Jurkat, Clone E6-1 (cell line): ENCODE measurements around the gene RIC8A.

Experiments used
- DNase-seq: peaks from one replicate; pipeline ENCODE4 v3.0.0-alpha.2; 2011; ENCODE audit warnings: low read depth, low spot score
- H3K4me3 ChIP-seq: 2 replicates; pipeline ENCODE4 v1.5.1; 2011; ENCODE audit warnings: mild to moderate bottlenecking, low read length, control low read depth, moderate library complexity

Gene RIC8A

DNA sequence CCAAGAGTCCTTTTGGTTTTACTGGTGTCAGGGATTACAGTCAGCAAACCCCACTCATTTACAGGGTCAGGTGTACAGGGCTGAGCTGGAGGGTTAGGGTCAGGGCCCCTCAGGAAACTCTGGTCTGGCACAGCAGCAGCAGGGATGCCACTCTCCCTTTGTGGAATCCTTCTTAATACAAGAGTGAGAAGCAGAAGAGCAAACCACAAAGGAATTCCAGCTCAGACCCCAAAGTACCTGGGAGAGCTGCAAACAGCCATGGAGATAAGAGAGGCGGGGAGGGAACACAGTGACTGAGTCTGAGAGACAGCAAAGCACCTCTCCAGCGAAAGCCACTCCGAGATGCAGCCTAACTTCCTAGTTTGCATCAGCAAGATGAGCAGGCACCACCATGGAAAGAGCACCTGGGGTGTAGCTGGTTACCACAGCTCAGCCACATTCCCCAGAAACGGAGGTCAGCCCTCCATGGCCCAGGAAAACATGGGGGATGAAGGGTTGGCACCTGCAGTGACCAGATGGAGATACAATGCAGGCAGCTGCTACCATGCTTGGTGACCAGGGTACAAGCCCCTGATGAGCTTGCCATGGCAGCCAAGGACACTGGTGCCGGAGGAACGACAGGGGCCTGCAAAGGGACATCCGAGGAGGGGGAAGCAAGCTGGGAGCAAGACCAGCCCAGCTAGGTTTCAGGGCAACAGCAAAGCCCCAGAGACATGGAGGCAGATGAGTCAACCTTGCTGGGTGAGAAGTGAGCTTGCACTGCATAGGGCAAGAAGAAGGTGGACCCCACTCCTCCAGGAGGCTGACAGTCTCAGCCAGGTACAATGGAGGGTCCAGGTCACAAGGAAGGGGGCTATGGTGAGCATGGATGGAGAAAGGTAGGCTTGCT, 4.2 kb upstream of the RIC8A start:
- no peak for DNase-seq
- no peak overlapping the region for H3K4me3 ChIP-seq

- DNase-seq: no peak
Measured at GRCh38 chr11:203945-204586, 3.4 kb upstream of the RIC8A start.

DNA sequence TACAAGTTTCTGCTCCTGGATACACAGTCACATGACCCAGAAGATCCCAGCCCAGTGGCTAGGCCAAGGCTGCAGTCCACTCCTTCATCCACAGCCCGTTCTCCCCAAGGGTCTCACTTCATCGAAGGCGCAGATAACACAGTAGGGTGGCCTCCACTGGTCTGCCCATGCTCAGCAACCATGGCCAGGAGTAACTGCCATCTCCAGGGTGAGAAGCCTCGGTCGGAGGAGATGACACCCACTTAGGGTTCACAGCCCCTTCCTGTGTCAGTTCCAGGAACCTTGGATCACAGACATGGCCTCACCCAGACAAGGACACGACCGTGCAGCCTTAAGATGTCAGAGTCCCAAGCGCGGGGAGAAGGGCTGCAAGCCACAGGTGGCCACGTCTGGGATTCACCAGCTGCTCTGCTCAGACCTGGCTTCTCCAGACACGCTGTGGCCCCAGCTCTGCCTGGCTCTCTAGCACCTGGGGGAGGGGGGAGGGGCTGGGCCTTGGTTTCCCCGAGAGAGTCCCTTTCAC, 2.9 kb upstream of the RIC8A start:
- DNase-seq: no peak
- H3K4me3 ChIP-seq: no peak overlapping the region

More at GRCh38 chr11:203945-204586, 3.4 kb upstream of the RIC8A start:
- H3K4me3 ChIP-seq: no peak overlapping the region

GRCh38 chr11:205221-206001, 2.1 kb upstream of the RIC8A start:
- no peak overlapping the region for H3K4me3 ChIP-seq
- no peak for DNase-seq

DNA sequence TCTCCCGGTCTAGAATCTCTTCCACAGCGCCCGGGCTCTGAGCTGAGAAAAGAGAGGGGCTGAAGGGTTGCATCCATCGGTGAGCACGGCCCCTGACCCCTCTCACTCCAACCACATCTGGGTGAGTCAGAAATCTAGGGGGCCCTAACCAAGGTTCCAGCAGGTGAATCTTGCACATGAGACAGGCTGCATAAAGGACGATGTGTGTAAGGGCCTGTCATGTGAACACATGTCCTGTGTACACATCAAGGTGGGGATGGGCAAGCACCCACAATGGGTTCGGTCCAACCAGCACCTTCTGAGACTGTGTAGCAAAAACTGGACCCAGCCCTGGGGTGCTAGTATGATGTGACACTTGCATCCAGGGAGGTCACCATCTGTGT, 1.5 kb upstream of the RIC8A start:
- DNase-seq: no peak
- H3K4me3 ChIP-seq: peak overlapping the region; percentile 77

- peak overlapping the region; percentile 77 for H3K4me3 ChIP-seq
- DNase-seq: no peak
Measured at GRCh38 chr11:206526-207207, 841 bp upstream of the RIC8A start.

GRCh38 chr11:207863-208180, 314 bp downstream of the RIC8A start:
- no peak for DNase-seq
- H3K4me3 ChIP-seq: peak overlapping the region; percentile 99

DNA sequence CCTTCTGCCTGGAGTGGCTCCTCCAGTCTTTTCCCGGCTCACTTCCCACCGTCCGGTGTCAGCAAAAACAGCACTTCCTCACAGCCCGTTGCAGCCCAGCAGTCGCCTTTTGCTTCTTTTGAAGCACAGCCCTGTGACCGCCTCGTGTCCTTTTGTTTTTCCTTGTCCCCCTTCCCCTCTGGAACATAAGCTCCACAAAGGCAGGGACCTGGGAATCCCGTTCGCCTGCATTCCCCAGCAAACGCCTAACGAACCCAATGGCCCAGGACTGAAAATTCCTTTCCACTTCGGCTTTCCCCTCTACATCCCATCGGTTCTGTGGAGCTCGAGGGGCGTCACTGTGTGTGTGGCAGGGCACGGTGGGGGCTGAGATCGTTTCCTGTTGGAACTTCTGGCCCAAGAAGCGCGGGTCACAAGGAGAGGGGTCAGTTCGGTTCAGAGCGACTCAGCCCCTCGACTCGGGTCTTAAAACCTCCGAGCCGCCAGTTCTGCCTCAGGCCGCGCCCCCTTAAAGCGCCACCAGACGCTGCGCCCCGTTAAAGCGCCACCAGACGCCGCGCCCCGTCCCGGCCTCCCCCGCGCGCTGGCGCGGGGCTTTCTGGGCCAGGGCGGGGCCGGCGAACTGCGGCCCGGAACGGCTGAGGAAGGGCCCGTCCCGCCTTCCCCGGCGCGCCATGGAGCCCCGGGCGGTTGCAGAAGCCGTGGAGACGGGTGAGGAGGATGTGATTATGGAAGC, 841 bp downstream of the RIC8A start:
- peak; percentile 66 for DNase-seq
- H3K4me3 ChIP-seq: peak overlapping the region; percentile 99

DNA sequence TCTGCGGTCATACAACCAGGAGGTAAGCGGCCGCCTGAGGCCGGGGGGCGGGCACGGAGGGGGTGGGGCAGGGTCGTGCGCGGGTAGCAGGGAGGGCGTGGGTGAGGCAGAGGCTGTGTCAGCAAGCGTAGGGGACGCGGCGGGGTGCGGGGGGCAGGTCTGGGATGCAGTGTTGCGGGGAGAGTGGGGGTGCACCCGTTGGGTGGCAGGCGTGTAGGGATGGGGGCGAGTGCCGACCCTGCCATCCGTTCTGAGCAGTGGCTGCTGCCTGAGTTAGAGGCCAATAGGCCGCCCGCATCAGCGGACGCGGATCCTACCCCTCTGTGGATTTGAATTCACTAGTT, 1.4 kb downstream of the RIC8A start:
- DNase-seq: no peak
- peak overlapping the region; percentile 99 for H3K4me3 ChIP-seq

DNA sequence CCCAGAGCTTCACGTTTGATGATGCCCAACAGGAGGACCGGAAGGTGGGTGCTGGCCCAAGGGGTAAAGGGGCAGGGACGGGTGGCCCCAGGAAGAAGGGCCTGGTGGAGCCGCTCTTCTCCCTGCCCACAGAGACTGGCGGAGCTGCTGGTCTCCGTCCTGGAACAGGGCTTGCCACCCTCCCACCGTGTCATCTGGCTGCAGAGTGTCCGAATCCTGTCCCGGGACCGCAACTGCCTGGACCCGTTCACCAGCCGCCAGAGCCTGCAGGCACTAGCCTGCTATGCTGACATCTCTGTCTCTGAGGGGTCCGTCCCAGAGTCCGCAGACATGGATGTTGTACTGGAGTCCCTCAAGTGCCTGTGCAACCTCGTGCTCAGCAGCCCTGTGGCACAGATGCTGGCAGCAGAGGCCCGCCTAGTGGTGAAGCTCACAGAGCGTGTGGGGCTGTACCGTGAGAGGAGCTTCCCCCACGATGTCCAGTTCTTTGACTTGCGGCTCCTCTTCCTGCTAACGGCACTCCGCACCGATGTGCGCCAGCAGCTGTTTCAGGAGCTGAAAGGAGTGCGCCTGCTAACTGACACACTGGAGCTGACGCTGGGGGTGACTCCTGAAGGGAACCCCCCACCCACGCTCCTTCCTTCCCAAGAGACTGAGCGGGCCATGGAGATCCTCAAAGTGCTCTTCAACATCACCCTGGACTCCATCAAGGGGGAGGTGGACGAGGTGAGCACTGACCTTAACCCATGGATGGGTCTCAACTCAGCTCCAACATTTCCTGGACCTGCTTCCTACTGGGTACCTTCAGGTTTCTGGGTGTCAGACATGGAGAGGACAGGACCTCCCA, 2.0 kb downstream of the RIC8A start:
- no peak for DNase-seq
- peak overlapping the region; percentile 99 for H3K4me3 ChIP-seq

DNA sequence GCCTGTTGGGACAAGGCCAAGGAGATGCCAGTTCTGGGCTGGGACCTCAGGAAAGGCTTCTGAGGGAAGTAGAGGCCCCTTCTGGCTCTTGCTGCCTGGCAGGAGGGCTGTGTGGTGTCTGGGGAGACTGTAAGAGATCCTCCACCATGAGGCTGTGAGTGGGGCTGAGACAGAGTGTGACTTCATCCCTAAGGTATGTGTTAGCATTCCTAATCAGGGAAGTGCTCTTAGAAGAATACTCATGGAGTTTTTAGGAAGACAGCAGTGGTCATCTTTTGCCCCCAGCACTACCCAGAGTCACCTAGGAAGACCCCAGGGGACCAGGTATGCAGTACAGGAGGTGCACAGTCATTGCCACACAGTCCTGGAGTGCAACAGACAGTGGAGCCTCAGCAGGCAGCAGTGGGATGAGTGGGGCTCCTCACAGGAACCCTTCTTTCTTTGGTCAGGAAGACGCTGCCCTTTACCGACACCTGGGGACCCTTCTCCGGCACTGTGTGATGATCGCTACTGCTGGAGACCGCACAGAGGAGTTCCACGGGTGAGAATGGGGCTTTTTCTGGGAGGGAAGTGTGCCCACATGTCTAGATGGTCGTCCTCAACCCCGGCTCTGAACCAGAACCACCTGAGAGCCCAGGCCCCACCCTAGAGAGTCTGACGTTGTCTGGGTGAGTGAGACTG, 2.8 kb downstream of the RIC8A start:
- H3K4me3 ChIP-seq: no peak overlapping the region
- DNase-seq: no peak

DNA sequence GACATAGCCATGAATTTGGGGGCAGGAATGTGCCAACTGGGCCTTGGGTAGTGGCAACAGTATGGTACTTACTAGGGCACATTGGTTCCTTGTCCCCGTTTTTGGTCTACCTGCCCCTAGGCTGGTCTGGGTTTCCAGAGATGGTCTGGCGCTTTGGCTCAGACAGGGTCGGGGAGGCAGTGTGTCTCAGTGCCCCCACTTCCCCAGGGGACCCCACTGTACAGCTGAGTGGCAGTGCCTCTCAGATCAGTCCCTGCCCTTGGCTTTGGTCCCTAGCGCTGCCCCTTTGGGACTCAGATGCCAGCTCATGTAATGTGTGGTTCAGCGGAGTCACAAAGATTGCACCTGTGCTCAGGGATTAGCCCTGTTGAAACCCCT, 3.3 kb downstream of the RIC8A start:
- DNase-seq: no peak
- H3K4me3 ChIP-seq: no peak overlapping the region

GRCh38 chr11:211295-211694, 3.8 kb downstream of the RIC8A start:
- DNase-seq: no peak
- H3K4me3 ChIP-seq: no peak overlapping the region

DNA sequence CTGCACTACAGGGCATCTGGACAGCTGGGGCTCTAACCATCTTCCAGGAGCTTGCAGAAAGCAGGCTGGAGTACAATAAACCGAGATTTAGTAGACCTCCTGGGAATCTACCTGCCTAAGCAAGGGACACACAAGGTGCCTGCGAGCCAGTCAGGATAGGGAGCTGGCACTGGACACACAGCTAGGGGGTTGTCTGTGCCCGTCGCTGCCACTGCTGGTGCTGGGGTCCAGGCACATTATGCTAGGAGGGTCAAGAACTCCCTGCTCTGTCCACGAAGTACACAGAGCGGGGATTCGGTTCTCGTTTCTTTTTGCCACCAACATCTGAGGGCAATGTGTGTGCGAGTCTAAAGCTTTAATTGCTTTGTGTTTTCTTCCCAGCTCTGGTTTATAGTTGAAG, 4.2 kb downstream of the RIC8A start:
- DNase-seq: no peak
- H3K4me3 ChIP-seq: no peak overlapping the region

DNA sequence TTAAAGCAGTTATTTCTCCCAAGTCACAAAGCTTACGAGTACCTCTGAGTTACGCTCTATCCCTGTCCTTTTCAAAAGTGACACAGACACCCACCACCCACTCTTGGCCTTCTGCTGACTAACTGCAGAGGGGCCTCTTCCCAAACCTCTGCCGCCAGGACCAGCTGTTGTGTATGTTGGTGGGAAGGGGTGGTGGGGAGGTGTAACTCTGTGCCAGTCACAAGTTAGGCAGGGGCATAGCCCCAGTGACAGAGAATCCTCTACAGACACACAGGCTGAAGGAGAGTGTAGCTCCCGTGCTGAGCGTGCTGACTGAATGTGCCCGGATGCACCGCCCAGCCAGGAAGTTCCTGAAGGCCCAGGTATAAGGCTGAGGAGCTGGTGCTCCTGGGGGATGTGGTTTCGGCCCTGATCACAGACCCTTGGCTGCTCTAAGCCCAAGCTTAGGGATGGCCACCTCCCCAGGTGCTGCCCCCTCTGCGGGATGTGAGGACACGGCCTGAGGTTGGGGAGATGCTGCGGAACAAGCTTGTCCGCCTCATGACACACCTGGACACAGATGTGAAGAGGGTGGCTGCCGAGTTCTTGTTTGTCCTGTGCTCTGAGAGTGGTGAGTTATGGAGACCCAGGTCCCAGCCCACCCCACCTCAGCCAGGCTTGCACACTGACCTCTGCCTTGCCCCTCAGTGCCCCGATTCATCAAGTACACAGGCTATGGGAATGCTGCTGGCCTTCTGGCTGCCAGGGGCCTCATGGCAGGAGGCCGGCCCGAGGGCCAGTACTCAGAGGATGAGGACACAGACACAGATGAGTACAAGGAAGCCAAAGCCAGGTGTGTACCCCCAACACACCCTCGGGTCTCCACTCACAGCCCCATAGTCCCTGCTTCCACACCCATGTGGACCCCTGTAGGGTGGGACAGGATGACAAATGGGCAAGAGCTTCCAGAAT, 4.9 kb downstream of the RIC8A start:
- no peak for DNase-seq
- H3K4me3 ChIP-seq: no peak overlapping the region

GRCh38 chr11:213111-213510, 5.6 kb downstream of the RIC8A start:
- H3K4me3 ChIP-seq: no peak overlapping the region

More at GRCh38 chr11:213111-213510, 5.6 kb downstream of the RIC8A start:
- peak; percentile 57 for DNase-seq
